ENCODE data around the gene MEP1A. TPM values are rescaled to one million over a fixed set of nuclear protein-coding genes. Genes with fewer than 3 reads are reported as not detected.

Gene MEP1A
- polyA plus RNA-seq, 2 of the 4 experiments (the other 2 are of a cell fraction): not detected

- DNase-seq (ENCODE audit: low read depth in 1 of 2, low spot score in 1 of 2): no peak
- no peak for FAIRE-seq
- POLR2A ChIA-PET: no interaction called here
- no peaks in the 10 kb centered on the region for H3K9me3 ChIP-seq
- no peak for TF ChIP-seq HOXB5 (CRISPR knock-in tag; IDR thresholded peaks at IDR 0.05)
- no peak for TF ChIP-seq JUNB (IDR thresholded peaks at IDR 0.05)
- no peak for TF ChIP-seq JUN (IDR thresholded peaks at IDR 0.05)
- no peak for TF ChIP-seq ZSCAN20 (CRISPR knock-in tag; IDR thresholded peaks at IDR 0.05)
- TF ChIP-seq MYC (IDR thresholded peaks at IDR 0.05; ENCODE audit: borderline replicate concordance, low read length): no peak
- no peak for TF ChIP-seq ZFP36 (IDR thresholded peaks at IDR 0.05; ENCODE audit: borderline replicate concordance, partially characterized antibody)
- TF ChIP-seq FOSB (CRISPR knock-in tag; IDR thresholded peaks at IDR 0.05): no peak
- no peak for TF ChIP-seq FOXS1 (CRISPR knock-in tag; IDR thresholded peaks at IDR 0.05)
- TF ChIP-seq SREBF2 (IDR thresholded peaks at IDR 0.05): no peak
- no peak overlapping the region for H3K4me2 ChIP-seq
- ATAC-seq: no peak
- CTCF ChIA-PET: no interaction called here
- H3K4me3 ChIP-seq: no peak overlapping the region
- no peak overlapping the region for H3K27ac ChIP-seq
- WGBS (ENCODE audit: missing lambda C conversion rate): 57% methylated on average over 5 of the region's 5 CpGs
- H3K4me1 ChIP-seq: no peaks in the 10 kb centered on the region
These were observed 17.0 kb upstream of the MEP1A start for GRCh38 chr6:46776070-46776712.

- FAIRE-seq (no peak), ATAC-seq (no peak), DNase-seq (ENCODE audit: low read depth in 1 of 2, low spot score in 1 of 2) (no peak)
- TF ChIP-seq JUN (IDR thresholded peaks at IDR 0.05): no peak
- no peak for TF ChIP-seq HEYL (CRISPR knock-in tag; IDR thresholded peaks at IDR 0.05)
- TF ChIP-seq BCL3 (IDR thresholded peaks at IDR 0.05): no peak
- TF ChIP-seq FOXS1 (CRISPR knock-in tag; IDR thresholded peaks at IDR 0.05): no peak
- no peak for TF ChIP-seq ESRRA (IDR thresholded peaks at IDR 0.05; ENCODE audit: borderline replicate concordance, low read length)
- TF ChIP-seq RAD21 (conservative IDR thresholded peaks at IDR 0.05 in 1 of 2, IDR thresholded peaks at IDR 0.05 in 1 of 2): no peak
- TF ChIP-seq HMGXB4 (CRISPR knock-in tag; IDR thresholded peaks at IDR 0.05; ENCODE audit: borderline replicate concordance): no peak
- TF ChIP-seq RARB (CRISPR knock-in tag; IDR thresholded peaks at IDR 0.05): no peak
- TF ChIP-seq EHF (CRISPR knock-in tag; IDR thresholded peaks at IDR 0.05): no peak
- no peak for TF ChIP-seq RNF2 (IDR thresholded peaks at IDR 0.05; ENCODE audit: borderline replicate concordance, low read depth)
- no peak for TF ChIP-seq ATOH8 (CRISPR knock-in tag; IDR thresholded peaks at IDR 0.05; ENCODE audit: low read depth)
- TF ChIP-seq CEBPB (IDR thresholded peaks at IDR 0.05): no peak
- TF ChIP-seq KDM1A (IDR thresholded peaks at IDR 0.05; ENCODE audit: low read depth): no peak
- H3K27ac ChIP-seq: no peak overlapping the region
- H3K4me3 ChIP-seq: no peak overlapping the region
- WGBS (ENCODE audit: missing lambda C conversion rate): 51% methylated on average over 12 of the region's 12 CpGs
- H3K4me1 ChIP-seq: no peaks in the 10 kb centered on the region
- H3K9me3 ChIP-seq: no peaks in the 10 kb centered on the region
- ChIA-PET POLR2A (no interaction called here), CTCF (no interaction called here)
- no peak overlapping the region for H3K4me2 ChIP-seq
These were observed 15.5 kb upstream of the MEP1A start for GRCh38 chr6:46777476-46778346.

Measured in A549 (cell line).